ENCODE data around the gene MEGF6. TPM values are rescaled to one million over a fixed set of nuclear protein-coding genes. Genes with fewer than 3 reads are reported as not detected.

Gene MEGF6
- total and polyA plus RNA-seq, 2 donors (not counting 1 experiment from before 2014, with no cell fraction given): 43.2 to 77.3 TPM

DNA sequence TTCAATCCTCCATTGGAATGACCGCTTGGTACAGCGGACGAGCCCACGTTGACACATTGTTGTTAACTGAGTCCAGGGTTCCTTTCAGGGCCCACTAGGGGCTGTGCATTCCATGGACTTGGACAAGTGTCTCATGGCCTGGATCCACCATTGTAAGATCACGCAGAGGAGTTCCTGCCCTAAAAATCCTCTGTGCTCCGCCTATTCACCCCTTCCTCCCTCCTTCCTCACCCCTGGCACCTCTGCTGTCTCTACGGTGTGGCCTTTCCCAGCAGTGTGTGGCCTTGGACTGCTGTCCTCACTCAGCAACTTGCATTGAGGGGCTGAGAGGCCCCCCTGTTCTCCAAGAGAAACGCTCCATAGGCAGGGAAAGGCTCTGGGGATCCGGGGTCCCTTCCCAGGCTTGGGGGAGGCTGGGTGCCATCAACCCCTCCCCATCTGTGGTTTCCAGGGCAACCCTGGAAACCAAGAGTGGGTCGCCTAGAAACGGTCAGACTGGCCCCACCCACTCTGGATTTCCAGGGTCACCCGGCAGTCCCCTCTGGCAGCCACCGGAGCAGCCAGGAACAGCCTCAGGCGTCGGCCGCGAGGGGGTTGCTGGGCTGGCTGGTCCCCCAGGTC lies 50.9 kb downstream of the MEGF6 start:
- CTCF ChIA-PET: no interaction called here
- TF ChIP-seq, protein P1, sequence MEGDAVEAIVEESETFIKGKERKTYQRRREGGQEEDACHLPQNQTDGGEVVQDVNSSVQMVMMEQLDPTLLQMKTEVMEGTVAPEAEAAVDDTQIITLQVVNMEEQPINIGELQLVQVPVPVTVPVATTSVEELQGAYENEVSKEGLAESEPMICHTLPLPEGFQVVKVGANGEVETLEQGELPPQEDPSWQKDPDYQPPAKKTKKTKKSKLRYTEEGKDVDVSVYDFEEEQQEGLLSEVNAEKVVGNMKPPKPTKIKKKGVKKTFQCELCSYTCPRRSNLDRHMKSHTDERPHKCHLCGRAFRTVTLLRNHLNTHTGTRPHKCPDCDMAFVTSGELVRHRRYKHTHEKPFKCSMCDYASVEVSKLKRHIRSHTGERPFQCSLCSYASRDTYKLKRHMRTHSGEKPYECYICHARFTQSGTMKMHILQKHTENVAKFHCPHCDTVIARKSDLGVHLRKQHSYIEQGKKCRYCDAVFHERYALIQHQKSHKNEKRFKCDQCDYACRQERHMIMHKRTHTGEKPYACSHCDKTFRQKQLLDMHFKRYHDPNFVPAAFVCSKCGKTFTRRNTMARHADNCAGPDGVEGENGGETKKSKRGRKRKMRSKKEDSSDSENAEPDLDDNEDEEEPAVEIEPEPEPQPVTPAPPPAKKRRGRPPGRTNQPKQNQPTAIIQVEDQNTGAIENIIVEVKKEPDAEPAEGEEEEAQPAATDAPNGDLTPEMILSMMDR (IDR thresholded peaks at IDR 0.05): no peak
- TF ChIP-seq EZH2 (IDR thresholded peaks at IDR 0.05; ENCODE audit: borderline replicate concordance, insufficient read depth, low read depth, low read length, poor library complexity, severe bottlenecking): no peak
- ATAC-seq (ENCODE audit: low read depth): no peak

DNA sequence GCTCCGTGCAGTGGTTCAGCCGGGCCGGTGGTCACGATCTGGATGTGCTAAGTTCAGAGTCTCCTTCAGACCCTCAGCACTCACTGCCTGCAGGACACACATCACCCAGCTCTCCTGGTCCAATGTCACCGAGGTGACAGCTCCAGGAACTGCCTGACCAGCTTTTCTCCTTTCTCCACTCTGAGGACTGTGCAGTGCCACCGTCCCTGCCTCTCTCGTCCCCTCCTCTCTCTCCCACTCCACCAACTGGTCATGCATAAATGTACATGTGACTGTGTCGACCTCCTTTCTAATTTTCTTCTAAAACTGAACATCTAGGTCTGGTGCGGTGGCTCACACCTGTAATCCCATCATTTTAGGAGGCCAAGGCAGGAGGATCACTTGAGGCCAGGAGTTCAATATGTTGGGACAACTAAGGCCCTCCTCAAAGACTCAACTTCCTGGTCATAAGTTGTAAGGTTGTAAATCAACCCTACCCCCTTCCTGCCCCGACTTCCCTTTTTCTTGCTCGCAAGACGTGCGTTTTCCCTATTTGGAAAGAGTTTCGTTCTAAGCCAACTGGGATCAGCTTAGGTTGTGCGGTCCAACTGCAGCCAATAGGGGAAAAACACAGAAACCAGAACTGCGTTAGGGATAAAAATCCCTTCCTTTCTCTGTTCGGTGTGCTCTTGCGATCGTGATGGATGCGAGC lies 53.1 kb downstream of the MEGF6 start:
- ATAC-seq (ENCODE audit: low read depth) (no peak), DNase-seq (no peak)
- no peaks in the 10 kb centered on the region for H3K79me2 ChIP-seq (ENCODE audit: control insufficient read depth, insufficient read depth, low read length)
- no peak overlapping the region for H3K9ac ChIP-seq (ENCODE audit: low read length)
- H3K9me3 ChIP-seq (ENCODE audit: control extremely low read depth in 1 of 3, control insufficient read depth in 2 of 3, insufficient read depth in 1 of 3, low read length in 2 of 3): peaks cover 0 to 14% (median 0%) of the 10 kb centered on the region in 3 donors
- H3K27me3 ChIP-seq (replicated peaks in 1 of 4; ENCODE audit: control extremely low read depth in 1 of 4, control insufficient read depth in 3 of 4, insufficient read depth in 4 of 4, low read length in 3 of 4): no peaks in the 10 kb centered on the region
- no peak overlapping the region for H3K4me2 ChIP-seq (replicated peaks; ENCODE audit: low read depth, low read length, poor library complexity, severe bottlenecking)
- CTCF ChIA-PET: no interaction called here
- H2AFZ ChIP-seq (ENCODE audit: insufficient read depth, low read depth, low read length, poor library complexity, severe bottlenecking): no peak overlapping the region
- no peaks in the 10 kb centered on the region for H3K36me3 ChIP-seq (replicated peaks in 1 of 2; ENCODE audit: control extremely low read depth in 1 of 2, control insufficient read depth in 1 of 2, extremely low read depth in 1 of 2, insufficient read depth in 2 of 2, low read length in 1 of 2)
- H3K27me3 Mint-ChIP-seq: peaks cover 3% of the 10 kb centered on the region
- intact Hi-C loops (cut with micrococcal nuclease): no loop called here
- H3K9me3 Mint-ChIP-seq (ENCODE audit: insufficient read depth): no peaks in the 10 kb centered on the region
- H3K4me1 ChIP-seq (ENCODE audit: control insufficient read depth in 2 of 2, insufficient read depth in 2 of 2, low read length in 2 of 2): no peaks in the 10 kb centered on the region
- H3K4me1 Mint-ChIP-seq: no peaks in the 10 kb centered on the region
- H3K27ac ChIP-seq (ENCODE audit: low read length in 2 of 2): no peak overlapping the region
- H3K27ac Mint-ChIP-seq: no peak overlapping the region
- no peak overlapping the region for H3K4me3 Mint-ChIP-seq
- POLR2A ChIA-PET: no interaction called here
- 89% methylated on average over 17 of the region's 20 CpGs for WGBS (ENCODE audit: insufficient coverage)
- no peak overlapping the region for H3K4me3 ChIP-seq (ENCODE audit: control extremely low read depth in 1 of 5, extremely low read depth in 1 of 5, insufficient read depth in 1 of 5, low read depth in 2 of 5, low read length in 4 of 5)
- no peak for TF ChIP-seq EZH2 (IDR thresholded peaks at IDR 0.05; ENCODE audit: borderline replicate concordance, insufficient read depth, low read depth, low read length, poor library complexity, severe bottlenecking)
- TF ChIP-seq, protein P1 (IDR thresholded peaks at IDR 0.05): no peak
- no peaks in the 10 kb centered on the region for H4K20me1 ChIP-seq (ENCODE audit: control insufficient read depth, insufficient read depth, low read length, poor library complexity, severe bottlenecking)

More for the DNA sequence above, 50.9 kb downstream of the MEGF6 start:
- H3K36me3 ChIP-seq (replicated peaks in 1 of 2; ENCODE audit: control extremely low read depth in 1 of 2, control insufficient read depth in 1 of 2, extremely low read depth in 1 of 2, insufficient read depth in 2 of 2, low read length in 1 of 2): no peaks in the 10 kb centered on the region
- DNase-seq: no peak
- H3K9me3 ChIP-seq (ENCODE audit: control extremely low read depth in 1 of 3, control insufficient read depth in 2 of 3, insufficient read depth in 1 of 3, low read length in 2 of 3): peaks cover 0 to 14% (median 0%) of the 10 kb centered on the region in 3 donors
- no peak overlapping the region for H3K4me2 ChIP-seq (replicated peaks; ENCODE audit: low read depth, low read length, poor library complexity, severe bottlenecking)
- no peaks in the 10 kb centered on the region for H3K27me3 ChIP-seq (replicated peaks in 1 of 4; ENCODE audit: control extremely low read depth in 1 of 4, control insufficient read depth in 3 of 4, insufficient read depth in 4 of 4, low read length in 3 of 4)
- no peaks in the 10 kb centered on the region for H3K79me2 ChIP-seq (ENCODE audit: control insufficient read depth, insufficient read depth, low read length)
- intact Hi-C loops (cut with micrococcal nuclease): no loop called here
- H3K4me1 Mint-ChIP-seq: no peaks in the 10 kb centered on the region
- H4K20me1 ChIP-seq (ENCODE audit: control insufficient read depth, insufficient read depth, low read length, poor library complexity, severe bottlenecking): no peaks in the 10 kb centered on the region
- no peak overlapping the region for H3K9ac ChIP-seq (ENCODE audit: low read length)
- no peak overlapping the region for H3K27ac Mint-ChIP-seq
- no peak overlapping the region for H2AFZ ChIP-seq (ENCODE audit: insufficient read depth, low read depth, low read length, poor library complexity, severe bottlenecking)
- no peak overlapping the region for H3K4me3 Mint-ChIP-seq
- 91% methylated on average over 17 of the region's 17 CpGs for WGBS (ENCODE audit: insufficient coverage)
- H3K4me3 ChIP-seq (ENCODE audit: control extremely low read depth in 1 of 5, extremely low read depth in 1 of 5, insufficient read depth in 1 of 5, low read depth in 2 of 5, low read length in 4 of 5): no peak overlapping the region
- peaks cover 3% of the 10 kb centered on the region for H3K27me3 Mint-ChIP-seq
- H3K9me3 Mint-ChIP-seq (ENCODE audit: insufficient read depth): no peaks in the 10 kb centered on the region
- no peak overlapping the region for H3K27ac ChIP-seq (ENCODE audit: low read length in 2 of 2)
- POLR2A ChIA-PET: no interaction called here
- H3K4me1 ChIP-seq (ENCODE audit: control insufficient read depth in 2 of 2, insufficient read depth in 2 of 2, low read length in 2 of 2): no peaks in the 10 kb centered on the region
